Forelimb muscle (tissue), 1 donor: ENCODE measurements around the gene ZNF681. TPM values are rescaled to one million over a fixed set of nuclear protein-coding genes. Genes with fewer than 3 reads are reported as not detected.
A peak's percentile ranks its signal among the peaks of the same experiment; 100 is the strongest.
"Not testable (repeated sequence)": the region's sequence is repeated elsewhere in the genome, so short reads cannot be mapped to it uniquely, and the experiment has no call there.

Experiments
- DNase-seq: peaks from one replicate; pipeline ENCODE4 v3.0.0-alpha.2; 2013; ENCODE audit warnings: low read depth
- polyA plus RNA-seq: library from polyadenylated mRNA; unstranded; fragments of 120-200 nt; gene quantifications from one replicate; pipeline ENCODE4 v1.2.1, GENCODE V29; 2013; ENCODE audit not compliant: insufficient read length

The ZNF681 gene
- 2.1 TPM for polyA plus RNA-seq

DNA sequence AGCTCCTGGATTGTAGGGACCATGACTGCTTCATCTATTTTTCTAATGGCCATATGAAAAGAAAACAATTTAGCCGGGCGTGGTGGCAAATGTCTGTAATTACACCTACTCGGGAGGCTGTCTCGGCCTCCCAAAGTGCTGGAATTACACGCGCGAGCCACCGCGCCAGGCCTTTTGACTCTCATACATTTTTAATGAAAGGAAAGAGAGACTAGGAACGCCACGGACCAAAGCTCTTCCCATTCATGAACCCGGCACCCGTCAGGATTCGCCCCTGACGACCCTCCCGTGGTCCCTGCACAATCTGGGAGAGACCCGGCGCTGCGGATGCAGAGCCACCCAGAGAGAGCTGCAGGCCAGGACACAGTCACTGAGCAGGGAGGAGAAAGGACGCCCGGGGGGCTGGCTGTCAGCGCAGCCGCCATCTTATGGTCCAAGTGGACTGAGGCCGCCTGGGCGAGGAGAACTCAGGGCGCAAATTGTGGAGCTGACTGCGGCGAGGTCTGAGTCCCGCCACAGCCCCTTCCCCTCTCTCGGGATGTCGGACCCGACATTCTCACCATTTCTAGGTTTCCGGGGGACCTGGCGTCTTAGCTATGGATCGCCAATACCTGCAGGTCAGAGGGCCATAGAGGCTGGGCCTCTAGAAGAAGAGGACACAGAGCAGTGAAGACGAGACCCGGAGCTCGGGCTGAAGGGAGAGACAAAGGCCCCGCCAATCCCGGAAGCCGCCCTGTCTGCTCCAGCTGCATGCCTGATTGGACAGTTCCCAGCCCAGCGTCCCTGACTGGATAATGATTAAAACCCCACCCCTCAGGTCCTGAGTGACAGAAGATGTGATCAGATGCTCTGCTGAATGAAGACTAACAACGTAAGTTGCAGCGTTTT, at the start of gene ZNF681:
ZNF681 (minus strand) TSS at position 705 of the 888 bp plus-strand sequence; CDS start at position 563, 142 bp downstream.
- peak; percentile 89 for DNase-seq

DNA sequence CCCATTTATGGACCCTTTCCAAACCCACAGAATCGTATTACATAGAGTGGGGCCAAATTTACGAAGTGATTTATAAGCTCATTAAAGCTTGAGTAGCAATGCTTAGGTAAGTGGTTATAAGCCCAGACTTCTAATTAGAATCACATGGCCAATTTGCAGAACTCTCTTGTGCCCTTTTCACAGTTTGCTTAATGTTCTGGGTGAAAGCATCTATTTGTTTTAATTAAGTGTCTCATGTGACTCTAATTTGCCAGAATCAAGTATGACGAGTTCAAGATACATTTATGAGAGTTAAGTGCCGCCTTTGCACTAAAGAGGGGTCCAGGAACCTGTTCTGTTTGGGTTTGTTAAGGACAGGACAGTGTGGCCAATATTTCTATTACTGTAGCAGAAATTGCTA, 46.0 kb upstream of the ZNF681 start:
- no peak for DNase-seq

DNA sequence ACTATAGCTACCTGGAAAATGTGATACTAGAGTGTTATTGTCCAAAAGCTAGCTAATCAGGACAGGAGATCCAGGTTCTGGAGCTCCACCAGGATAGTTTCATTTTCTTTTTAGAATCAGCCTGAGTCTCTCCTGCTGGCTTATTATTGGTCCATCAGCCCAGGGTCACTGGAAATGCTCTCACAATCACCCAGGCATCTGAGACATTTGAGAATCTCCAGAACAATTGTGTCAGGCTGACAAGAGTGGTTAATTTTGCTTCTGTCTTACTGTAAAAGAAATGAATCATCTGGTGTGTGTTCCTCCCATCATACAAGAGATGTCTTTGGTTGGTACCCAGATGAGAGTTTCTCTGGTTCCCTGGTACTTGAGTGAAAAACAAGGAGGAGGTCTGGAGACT, 43.6 kb upstream of the ZNF681 start:
- no peak for DNase-seq

DNA sequence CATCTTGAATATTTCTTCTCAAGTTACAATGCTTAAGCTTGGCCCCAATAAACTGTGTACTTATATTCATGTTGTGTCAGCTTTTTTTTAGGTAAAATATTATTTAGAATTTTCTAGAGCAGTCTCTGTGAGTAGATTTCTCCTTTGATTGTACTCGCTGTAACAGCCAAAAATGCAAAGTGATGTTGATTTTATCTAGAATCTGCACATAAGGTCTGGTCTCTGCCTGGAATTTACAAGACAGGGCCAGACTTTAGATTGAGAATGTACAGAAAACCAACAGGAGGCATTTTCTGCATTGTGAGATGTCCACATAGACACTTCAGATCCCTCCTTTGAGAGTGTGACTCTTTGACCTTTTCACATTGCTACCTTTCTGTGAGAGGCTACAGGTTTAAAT, 43.1 kb upstream of the ZNF681 start:
- no peak for DNase-seq

DNA sequence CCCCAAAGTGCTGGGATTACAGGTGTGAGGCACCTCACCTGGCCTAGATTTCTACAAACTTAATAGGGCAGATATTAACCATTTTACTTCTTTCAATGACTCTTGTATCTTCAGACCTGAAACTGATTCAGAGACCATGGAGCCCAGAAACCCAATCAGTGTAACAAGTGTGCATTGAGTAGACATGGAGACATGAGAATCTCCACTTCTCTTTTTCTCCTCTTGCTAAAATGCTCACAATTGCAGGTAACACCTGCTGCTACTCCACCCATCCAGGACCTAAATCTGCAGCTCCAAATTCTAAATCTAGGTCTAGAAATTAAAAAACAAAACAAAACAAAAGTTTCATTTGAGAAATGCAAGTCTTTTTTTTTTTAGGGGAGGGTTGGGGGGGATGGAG, 42.2 kb upstream of the ZNF681 start:
- no peak for DNase-seq

DNA sequence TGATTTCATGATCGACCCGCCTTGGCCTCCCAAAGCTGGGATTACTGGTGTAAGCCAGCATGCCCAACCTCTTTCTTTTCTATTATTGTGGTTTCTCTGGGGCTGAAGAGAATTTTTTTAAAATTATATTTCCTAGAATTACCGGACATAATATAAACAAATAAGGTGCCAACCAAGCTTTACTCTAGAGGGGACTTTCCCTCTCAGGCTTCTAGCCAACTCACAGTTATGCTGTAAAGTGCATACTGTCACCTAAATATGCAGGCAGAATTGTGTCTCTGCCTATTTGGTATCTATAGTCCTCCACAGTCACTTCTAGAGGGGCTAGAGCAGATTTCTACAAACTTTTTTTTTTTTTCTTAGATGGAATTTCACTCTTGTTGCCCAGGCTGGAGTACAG, 41.6 kb upstream of the ZNF681 start:
- DNase-seq: no peak

DNA sequence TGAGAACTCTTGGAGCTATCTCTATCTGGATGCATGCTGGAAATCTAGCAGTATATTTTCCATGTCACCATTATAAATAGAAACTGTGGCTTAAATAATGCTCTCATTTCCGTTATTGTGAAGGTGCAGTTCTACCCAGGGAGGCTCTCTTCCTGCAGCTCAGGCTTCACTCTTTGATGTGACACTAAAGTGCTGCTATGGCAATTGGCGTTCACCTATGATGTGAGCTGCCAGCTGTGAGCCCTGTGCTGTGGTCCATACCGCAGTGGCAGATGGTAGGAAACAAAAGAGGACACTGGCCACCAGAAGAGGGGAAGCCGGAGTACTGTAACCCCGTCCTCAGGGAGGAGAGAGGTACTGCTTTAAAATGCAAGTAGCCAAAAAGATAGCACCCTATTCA, 40.6 kb upstream of the ZNF681 start:
- DNase-seq: no peak

DNA sequence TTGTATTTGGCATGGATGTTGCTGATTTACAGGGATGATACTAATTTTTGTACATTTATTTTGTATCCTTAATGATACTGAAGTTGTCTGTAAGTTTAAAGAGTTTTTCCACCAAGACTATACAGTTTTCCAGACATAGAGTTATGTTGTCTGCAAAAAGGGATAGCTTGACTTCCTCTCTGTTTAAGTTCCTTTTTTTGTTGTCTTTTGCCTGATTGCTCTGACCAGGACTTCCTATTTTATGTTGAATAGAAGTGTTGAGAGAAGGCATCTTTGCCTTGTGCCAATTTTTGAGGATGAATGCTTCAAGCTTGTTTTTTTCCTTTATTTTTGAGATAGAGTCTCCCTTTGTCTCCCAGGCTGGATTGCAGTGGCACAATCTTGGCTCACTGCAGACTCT, 36.8 kb upstream of the ZNF681 start:
- no peak for DNase-seq

DNA sequence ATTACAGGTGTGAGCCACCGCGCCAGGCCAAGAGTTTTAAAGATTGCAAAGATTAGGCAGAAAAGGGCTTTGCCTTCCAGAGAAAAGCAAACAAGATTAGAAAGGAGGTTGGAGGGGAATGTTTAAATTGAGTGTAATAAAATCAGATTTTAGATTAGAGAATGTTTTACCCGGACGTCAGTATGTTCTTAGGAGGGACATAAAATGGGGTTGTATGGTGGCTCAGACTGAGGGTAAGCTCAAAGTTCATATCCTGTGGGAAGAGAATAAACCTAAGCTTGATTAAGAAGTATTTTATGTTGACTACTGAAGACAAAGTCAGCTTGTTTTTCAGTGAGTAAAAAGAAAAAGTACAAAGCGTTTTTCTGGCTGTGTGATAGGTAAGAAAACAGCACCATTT, 34.1 kb upstream of the ZNF681 start:
- no peak for DNase-seq

DNA sequence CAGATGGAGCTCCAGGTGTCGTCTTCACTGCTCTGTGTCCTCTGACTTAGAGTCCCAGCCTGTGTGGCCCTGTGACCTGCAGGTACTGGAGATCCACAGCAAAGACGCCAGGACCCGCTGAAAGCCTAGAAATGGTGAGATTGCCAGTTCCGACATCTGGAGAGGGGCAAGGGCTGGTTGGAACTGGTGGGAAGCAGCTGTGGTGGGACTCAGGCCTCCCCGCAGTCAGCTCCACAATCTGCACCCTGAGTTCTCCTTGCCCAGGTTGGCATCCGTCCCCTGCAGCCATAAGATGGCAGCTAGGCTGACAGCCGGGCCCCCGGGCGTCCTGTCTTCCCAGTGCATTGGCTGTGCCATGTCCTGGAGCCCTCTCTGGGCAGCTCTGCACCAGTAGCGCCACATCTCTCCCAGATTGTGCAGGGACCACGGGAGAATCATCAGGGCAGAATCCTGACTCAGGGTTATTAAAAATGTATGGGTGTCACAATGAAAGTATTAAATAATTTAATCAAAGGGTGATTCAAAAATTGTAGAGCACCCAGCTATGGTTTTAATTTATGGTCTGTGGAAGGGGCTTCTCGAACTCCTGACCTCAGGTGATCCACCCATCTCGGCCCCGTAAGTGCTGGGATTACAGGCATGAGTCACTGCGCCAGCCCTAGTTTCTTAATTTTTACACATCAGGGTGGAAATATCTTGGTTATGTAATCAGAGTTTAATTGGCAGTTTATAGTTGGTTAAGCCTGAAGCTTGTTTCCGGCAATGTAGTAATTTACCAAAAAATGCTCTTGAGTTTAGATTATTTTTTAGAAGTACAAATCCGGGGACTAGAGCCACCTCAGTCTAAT, 32.2 kb upstream of the ZNF681 start:
- no peak for DNase-seq

DNA sequence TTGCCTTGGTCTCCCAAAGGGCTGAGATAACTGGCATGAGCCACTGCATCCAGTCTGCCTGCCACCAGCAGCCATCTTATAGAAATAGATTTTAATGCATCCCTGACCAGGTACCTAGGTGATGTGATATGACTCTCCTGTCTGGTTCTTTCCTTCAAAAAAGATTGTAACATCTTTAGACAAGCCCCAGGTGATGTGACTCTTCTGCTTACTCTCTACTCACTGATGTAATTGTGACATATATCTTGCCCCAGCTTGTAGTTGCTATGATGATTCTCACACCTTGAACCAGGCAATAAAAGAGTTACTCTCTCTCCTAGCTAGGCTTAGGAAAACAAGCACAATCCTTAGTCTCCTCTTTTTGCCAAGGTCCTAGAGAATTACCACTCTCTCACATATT, 30.6 kb upstream of the ZNF681 start:
- DNase-seq: no peak

DNA sequence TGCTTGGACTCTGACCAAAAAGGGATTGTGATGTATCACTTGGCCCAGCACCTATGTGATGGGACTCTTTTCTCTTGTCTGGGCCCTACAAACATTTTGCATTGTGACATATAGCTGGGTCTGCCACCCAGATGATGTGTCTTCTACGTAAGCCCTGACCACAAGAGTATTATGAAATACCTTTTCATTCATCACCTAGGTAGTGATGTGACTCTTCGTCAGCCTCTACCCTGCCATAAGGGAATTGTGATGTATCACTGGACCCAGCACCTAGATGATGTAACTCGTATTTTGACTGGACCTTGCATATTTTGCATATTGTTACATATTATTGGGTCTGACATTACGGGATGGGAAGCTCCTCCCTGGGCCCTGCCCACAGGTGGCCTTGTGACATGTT, 29.7 kb upstream of the ZNF681 start:
- DNase-seq: no peak

DNA sequence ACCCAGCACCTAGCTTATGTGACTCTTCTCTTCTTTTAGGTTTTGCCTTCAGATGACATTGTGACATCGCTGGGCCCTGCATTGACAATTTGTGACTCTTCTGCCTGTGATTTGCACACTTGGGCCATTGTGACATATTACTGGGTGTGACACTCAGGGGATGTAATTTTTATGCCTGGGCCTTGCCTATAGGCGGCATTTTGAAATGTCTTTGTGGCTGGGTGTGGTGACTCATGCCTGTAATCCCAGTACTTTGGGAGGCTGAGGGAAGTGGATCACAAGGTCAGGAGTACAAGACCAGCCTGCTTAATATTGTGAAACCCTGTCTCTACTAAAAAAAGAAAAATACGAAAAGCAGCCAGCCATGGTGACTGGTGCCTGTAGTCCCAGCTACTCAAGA, 28.4 kb upstream of the ZNF681 start:
- DNase-seq: no peak

DNA sequence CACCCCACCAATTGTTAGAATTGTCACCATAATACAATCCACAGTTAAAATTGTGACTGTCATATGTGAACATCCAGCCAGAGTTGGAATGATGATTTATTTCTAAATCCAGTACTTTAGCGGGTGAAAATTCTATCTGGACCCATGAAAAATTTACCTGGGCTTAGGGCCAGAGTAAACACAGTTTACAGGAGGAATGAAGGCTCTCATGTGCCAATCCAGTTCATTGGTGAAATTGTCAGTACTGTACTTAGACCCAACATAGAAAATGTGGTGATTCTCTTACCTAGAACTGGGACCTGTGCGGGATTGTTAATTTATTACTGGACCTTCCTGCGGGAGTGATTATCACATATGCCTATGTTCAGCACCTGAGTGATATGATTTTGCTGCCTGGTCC, 27.3 kb upstream of the ZNF681 start:
- no peak for DNase-seq

DNA sequence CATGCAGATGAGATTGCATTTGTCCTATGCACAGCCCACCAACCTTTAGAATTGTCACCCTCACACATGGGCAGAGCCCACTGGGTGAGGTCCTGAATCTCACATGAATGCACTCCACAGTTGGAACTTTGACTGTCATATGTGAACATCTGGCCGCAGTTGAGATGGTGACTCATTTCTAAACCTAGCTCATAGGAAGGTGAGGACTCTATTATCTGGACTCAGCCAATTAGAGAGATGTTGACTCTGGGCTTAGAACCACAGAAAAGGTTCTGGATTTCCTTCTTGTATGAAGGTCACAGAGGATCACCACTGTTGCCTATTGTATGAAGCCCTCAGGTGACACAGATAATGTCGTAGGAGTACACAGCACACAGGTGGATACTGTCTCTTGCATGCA, 25.6 kb upstream of the ZNF681 start:
- no peak for DNase-seq

DNA sequence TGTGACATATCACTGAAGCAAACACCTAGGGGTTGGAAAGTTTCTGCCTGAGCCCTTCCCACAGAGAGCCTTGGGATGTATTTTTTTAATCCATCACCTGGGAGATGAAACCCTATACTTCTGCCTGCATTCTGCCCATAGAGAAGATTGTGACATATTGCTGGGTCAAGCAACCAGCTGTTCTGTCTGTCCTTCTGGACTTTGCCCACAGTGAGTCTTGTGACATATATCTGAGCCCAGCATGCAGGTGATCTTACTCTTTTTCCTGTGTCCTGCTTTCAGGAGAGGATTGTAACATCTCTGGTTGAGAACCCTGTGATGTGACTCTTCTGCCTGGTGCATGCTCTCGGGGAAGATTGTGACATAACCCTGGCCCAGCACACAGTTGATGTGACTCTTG, 24.9 kb upstream of the ZNF681 start:
- no peak for DNase-seq

DNA sequence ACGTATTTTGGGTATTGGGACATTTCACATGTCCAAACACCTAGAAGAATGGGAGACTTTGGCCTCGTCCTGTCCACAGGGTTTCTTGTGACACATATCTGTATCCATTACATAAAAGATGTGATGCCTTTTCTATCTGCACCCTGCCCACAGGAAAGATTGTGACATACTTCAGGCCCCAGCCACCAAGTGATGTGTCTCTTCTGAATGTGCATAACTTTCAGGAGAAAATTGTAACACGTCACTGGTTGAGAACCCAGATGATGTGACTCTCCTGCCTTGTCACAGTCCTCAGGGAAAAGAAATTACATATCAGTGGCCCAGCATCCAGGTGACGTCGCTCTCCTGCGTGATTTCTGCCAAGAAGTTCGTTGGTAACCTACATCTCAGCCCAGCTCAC, 21.0 kb upstream of the ZNF681 start:
- DNase-seq: no peak

DNA sequence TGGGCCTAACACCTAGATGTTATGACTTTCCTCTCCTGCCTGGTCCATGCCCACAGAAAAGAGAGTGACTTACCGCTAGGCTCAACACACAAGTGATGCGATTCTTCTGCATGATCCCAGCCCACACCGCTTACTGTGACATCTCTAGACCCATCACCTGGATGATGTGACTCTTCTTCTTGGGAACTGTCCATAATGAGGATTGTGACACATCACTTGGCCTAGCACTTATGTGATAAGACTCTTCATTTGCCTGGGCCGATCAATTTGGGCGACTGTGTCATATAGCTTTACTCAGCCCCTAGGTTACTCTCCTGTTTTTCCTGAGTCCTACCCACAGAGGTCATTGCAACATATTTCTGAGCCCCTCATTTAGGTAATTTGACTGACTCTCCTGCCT, 19.9 kb upstream of the ZNF681 start:
- no peak for DNase-seq

DNA sequence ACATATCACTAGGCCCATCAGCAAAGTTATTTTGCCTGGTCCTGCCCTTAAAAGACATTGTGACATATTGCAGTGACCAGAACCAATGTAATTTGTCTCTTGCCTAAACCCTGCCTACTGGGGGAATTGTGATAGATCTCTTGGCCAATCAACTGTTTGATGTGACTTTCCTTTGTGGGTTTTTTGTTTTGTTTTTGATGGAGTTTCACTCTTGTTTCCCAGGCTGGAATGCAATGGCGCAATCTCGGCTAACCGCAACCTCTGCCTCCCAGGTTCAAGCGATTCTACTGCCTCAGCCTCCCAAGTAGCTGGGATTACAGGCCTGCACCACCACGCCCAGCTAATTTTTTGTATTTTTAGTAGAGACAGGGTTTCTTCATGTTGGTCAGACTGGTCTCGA, 19.3 kb upstream of the ZNF681 start:
- DNase-seq: not testable (repeated sequence)

DNA sequence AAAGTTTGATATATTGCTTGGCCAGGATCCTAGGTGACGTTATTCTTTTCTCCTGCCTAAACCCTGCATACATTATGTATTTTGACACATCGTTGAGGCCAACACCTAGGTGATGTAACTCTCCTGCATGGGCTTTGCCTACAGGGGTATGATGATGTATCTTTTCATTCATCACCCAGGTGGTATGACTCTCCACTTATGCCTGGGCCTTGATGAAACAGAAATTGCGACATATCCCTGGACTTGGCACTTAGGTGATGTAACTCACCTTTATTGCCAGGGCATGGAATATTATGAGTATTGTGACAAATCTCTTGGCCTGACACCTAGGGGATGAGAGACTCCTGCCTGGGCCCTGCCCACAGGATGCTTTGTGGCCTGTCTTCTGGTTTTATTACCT, 18.5 kb upstream of the ZNF681 start:
- no peak for DNase-seq

DNA sequence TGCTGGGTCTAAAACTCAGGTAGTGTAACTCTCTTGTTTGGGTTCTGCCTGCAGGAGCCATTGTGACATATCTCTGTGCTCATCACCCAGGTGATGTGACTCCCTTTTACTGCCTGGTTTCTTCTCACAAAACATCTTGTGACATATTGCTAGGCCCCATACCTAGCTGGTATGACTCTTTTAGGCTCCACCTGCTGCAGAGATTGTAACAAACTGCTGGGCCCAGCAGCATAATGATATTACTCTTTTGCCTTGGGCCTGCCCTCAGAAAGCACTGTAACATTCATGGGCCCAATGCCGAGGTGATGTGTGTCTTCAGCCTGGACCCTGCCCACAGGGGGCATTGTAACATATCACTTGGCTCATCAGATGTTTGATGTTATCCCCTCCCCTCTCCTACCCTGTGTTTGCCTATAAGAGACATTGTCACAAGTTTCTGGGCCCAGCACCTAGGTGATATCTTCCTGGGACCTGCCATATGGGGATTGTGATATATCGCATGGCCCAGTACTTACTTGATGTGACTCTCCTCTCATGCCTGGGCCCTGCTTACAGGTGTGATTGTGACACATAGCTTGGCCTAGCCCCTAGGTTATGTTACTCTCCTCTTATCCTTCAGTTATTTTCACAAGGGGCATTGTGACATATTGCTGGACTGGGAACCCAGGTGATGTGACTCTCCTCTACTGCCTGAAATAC, 18.0 kb upstream of the ZNF681 start:
- DNase-seq: no peak

DNA sequence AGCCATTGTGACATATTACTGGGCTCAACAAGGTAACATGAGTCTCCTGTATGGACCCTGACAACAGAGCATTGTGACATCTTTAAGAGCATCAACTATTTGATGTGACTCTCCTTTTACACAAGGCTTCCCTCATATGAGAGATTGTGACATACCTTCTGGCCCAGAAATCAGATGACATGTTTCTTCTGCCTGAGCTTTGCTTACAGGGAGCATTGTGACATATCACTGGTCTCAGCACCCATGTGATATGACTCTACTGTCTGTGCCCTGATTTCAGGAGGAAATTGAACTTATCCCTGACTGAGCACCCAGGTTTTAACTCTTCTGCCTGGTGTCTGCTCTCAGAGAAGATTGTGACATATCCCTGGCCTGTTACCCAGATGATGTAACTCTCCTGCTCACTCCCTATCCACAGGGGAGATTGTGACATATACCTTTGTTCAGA, 15.9 kb upstream of the ZNF681 start:
- DNase-seq: no peak
